Measurements from ENCODE around the gene SERPINB7.

SERPINB7 gene

GRCh38 chr18:63817441-63818051, 42.3 kb downstream of the SERPINB7 start:
- Histone ChIP-seq H3K4me3 (replicated peaks; ENCODE audit: low read depth, low read length) (no peak overlapping the region), H3K27me3 (replicated peaks; ENCODE audit: control insufficient read depth, insufficient read depth, low read length) (peaks cover 1% of the 10 kb centered on the region; the same call in 1 of the 2 replicates), H3K36me3 (ENCODE audit: control insufficient read depth, insufficient read depth, low read length) (no peaks in the 10 kb centered on the region)
- DNase-seq (ENCODE audit: extremely low read depth, insufficient read length): no peak
- no peak for TF ChIP-seq CTCF (IDR thresholded peaks at IDR 0.05; ENCODE audit: insufficient read depth, low read length, poor library complexity, severe bottlenecking)

- DNase-seq (ENCODE audit: extremely low read depth, insufficient read length): no peak
- TF ChIP-seq CTCF (IDR thresholded peaks at IDR 0.05; ENCODE audit: insufficient read depth, low read length, poor library complexity, severe bottlenecking): no peak
- Histone ChIP-seq H3K27me3 (replicated peaks; ENCODE audit: control insufficient read depth, insufficient read depth, low read length) (peaks cover 1% of the 10 kb centered on the region; the same call in 1 of the 2 replicates), H3K4me3 (replicated peaks; ENCODE audit: low read depth, low read length) (no peak overlapping the region), H3K36me3 (ENCODE audit: control insufficient read depth, insufficient read depth, low read length) (no peaks in the 10 kb centered on the region)
These were observed 43.0 kb downstream of the SERPINB7 start for GRCh38 chr18:63818212-63818611.

GRCh38 chr18:63819786-63820185, 44.6 kb downstream of the SERPINB7 start:
- peaks cover 1% of the 10 kb centered on the region; the same call in 1 of the 2 replicates for H3K27me3 ChIP-seq (replicated peaks; ENCODE audit: control insufficient read depth, insufficient read depth, low read length)
- DNase-seq (ENCODE audit: extremely low read depth, insufficient read length): no peak
- TF ChIP-seq CTCF (IDR thresholded peaks at IDR 0.05; ENCODE audit: insufficient read depth, low read length, poor library complexity, severe bottlenecking): no peak
- no peaks in the 10 kb centered on the region for H3K36me3 ChIP-seq (ENCODE audit: control insufficient read depth, insufficient read depth, low read length)
- H3K4me3 ChIP-seq (replicated peaks; ENCODE audit: low read depth, low read length): no peak overlapping the region

GRCh38 chr18:63820694-63821093, 45.5 kb downstream of the SERPINB7 start:
- Histone ChIP-seq H3K27me3 (replicated peaks; ENCODE audit: control insufficient read depth, insufficient read depth, low read length) (peaks cover 1% of the 10 kb centered on the region; the same call in 1 of the 2 replicates), H3K36me3 (ENCODE audit: control insufficient read depth, insufficient read depth, low read length) (no peaks in the 10 kb centered on the region), H3K4me3 (replicated peaks; ENCODE audit: low read depth, low read length) (no peak overlapping the region)
- DNase-seq (ENCODE audit: extremely low read depth, insufficient read length): no peak
- no peak for TF ChIP-seq CTCF (IDR thresholded peaks at IDR 0.05; ENCODE audit: insufficient read depth, low read length, poor library complexity, severe bottlenecking)

GRCh38 chr18:63823516-63824219, 48.5 kb downstream of the SERPINB7 start:
- no peak for DNase-seq (ENCODE audit: extremely low read depth, insufficient read length)
- peak; percentile 56 for TF ChIP-seq CTCF (IDR thresholded peaks at IDR 0.05; ENCODE audit: insufficient read depth, low read length, poor library complexity, severe bottlenecking)
- Histone ChIP-seq H3K36me3 (ENCODE audit: control insufficient read depth, insufficient read depth, low read length) (no peaks in the 10 kb centered on the region), H3K4me3 (replicated peaks; ENCODE audit: low read depth, low read length) (no peak overlapping the region), H3K27me3 (replicated peaks; ENCODE audit: control insufficient read depth, insufficient read depth, low read length) (peaks cover 1% of the 10 kb centered on the region; the same call in 1 of the 2 replicates)
